GM19239 (cell line): Measurements from ENCODE around the gene ORMDL1.

Experiments
- DNase-seq: peaks from one replicate; pipeline ENCODE4 v3.0.0; 2011; ENCODE audit warnings: low spot score; ENCODE audit not compliant: insufficient read length
- FAIRE-seq: peaks from 2 replicates; lab custom pipeline; 2011; peaks lifted over from hg19 to GRCh38; lab: Jason Lieb, UNC

ORMDL1 gene

GRCh38 chr2:189783927-189784867, at the start of gene ORMDL1, which contains the start of gene PMS1:
TSS of gene ORMDL1 (minus strand) at chr2:189784339. CDS start at chr2:189782595, 1,744 bp downstream.
TSS of gene PMS1 (plus strand) at chr2:189784450. CDS start at chr2:189791810, 7,360 bp downstream.
- FAIRE-seq (peak; percentile 96), DNase-seq (peak; percentile 78)

GRCh38 chr2:189830510-189830909, 46.4 kb upstream of the ORMDL1 start:
- DNase-seq: no peak
- FAIRE-seq: no peak

- DNase-seq (no peak), FAIRE-seq (no peak)
Observed at GRCh38 chr2:189829102-189829833, 45.1 kb upstream of the ORMDL1 start.

GRCh38 chr2:189826039-189826438, 41.9 kb upstream of the ORMDL1 start:
- no peak for FAIRE-seq
- no peak for DNase-seq

- FAIRE-seq (no peak), DNase-seq (no peak)
Observed at GRCh38 chr2:189824694-189825396, 40.7 kb upstream of the ORMDL1 start.

- DNase-seq (no peak), FAIRE-seq (no peak)
Observed at GRCh38 chr2:189821953-189822748, 38.0 kb upstream of the ORMDL1 start.

GRCh38 chr2:189819297-189819704, 35.2 kb upstream of the ORMDL1 start:
- DNase-seq (no peak), FAIRE-seq (no peak)

- no peak for FAIRE-seq
Observed at GRCh38 chr2:189818249-189819038, 34.3 kb upstream of the ORMDL1 start.

GRCh38 chr2:189803431-189803830, 19.3 kb upstream of the ORMDL1 start:
- no peak for FAIRE-seq
- DNase-seq: no peak

More at GRCh38 chr2:189818249-189819038, 34.3 kb upstream of the ORMDL1 start:
- DNase-seq: no peak

GRCh38 chr2:189802396-189802912, 18.3 kb upstream of the ORMDL1 start:
- DNase-seq: no peak
- FAIRE-seq: no peak

GRCh38 chr2:189799531-189799930, 15.4 kb upstream of the ORMDL1 start:
- DNase-seq (no peak), FAIRE-seq (no peak)

GRCh38 chr2:189799030-189799331, 14.8 kb upstream of the ORMDL1 start:
- no peak for DNase-seq
- FAIRE-seq: no peak

- FAIRE-seq (peak; percentile 79), DNase-seq (no peak)
Observed at GRCh38 chr2:189798312-189799029, 14.3 kb upstream of the ORMDL1 start.

- DNase-seq: no peak
- no peak for FAIRE-seq
Observed at GRCh38 chr2:189797902-189798301, 13.8 kb upstream of the ORMDL1 start.

GRCh38 chr2:189794310-189794709, 10.2 kb upstream of the ORMDL1 start:
- FAIRE-seq: no peak
- DNase-seq: no peak

- DNase-seq (no peak), FAIRE-seq (peak; percentile 8)
Observed at GRCh38 chr2:189791338-189792042, 7.4 kb upstream of the ORMDL1 start.

GRCh38 chr2:189783451-189783926, 650 bp downstream of the ORMDL1 start:
- DNase-seq (no peak), FAIRE-seq (peak; percentile 86)
